Measurements from ENCODE around the gene ARID4B. TPM values are rescaled to one million over a fixed set of nuclear protein-coding genes. Genes with fewer than 3 reads are reported as not detected.
A peak's percentile ranks its signal among the peaks of the same experiment; 100 is the strongest.

ARID4B gene
- total and polyA plus RNA-seq, 11 donors, result 12.4 to 20.4 (median 15.3) TPM

GRCh38 chr1:235277709-235278108 lies 50.3 kb downstream of the ARID4B start:
- H3K27me3 ChIP-seq, result no peaks in the 10 kb centered on the region
- TF ChIP-seq CTCF (IDR thresholded peaks at IDR 0.05) (no peak), POLR2A (IDR thresholded peaks at IDR 0.05) (no peak)
- H3K4me1 ChIP-seq, result peaks cover 0 to 43% (median 19%) of the 10 kb centered on the region in 12 donors
- DNase-seq (no peak), ATAC-seq (no peak)
- no peaks in the 10 kb centered on the region for H3K36me3 ChIP-seq
- H3K9me3 ChIP-seq, result no peaks in the 10 kb centered on the region
- H3K27ac ChIP-seq, result no peak overlapping the region
- intact Hi-C loops (cut with DNase I), result no loop called here
- no peak overlapping the region for H3K4me3 ChIP-seq

GRCh38 chr1:235275836-235276235 lies 52.1 kb downstream of the ARID4B start:
- TF ChIP-seq POLR2A (IDR thresholded peaks at IDR 0.05), result no peak
- no peaks in the 10 kb centered on the region for H3K27me3 ChIP-seq
- no peaks in the 10 kb centered on the region for H3K36me3 ChIP-seq
- intact Hi-C loops (cut with DNase I), result no loop called here
- DNase-seq (no peak), ATAC-seq (no peak)
- 92 to 95% (median 94%) methylated on average over 6 of the region's 6 CpGs for WGBS, 4 donors
- H3K4me3 ChIP-seq, result no peak overlapping the region
- no peaks in the 10 kb centered on the region for H3K9me3 ChIP-seq
- no peak overlapping the region for H3K27ac ChIP-seq
- peaks cover 0 to 48% (median 17%) of the 10 kb centered on the region in 12 donors for H3K4me1 ChIP-seq

- H3K4me1 ChIP-seq, result peaks cover 0 to 50% (median 21%) of the 10 kb centered on the region in 12 donors
- H3K27ac ChIP-seq, result peak overlapping the region in 1 of 12 donors; percentile 1
- H3K4me3 ChIP-seq, result no peak overlapping the region
- 67 to 79% (median 70%) methylated on average over 3 of the region's 3 CpGs for WGBS, 4 donors
- H3K27me3 ChIP-seq, result no peaks in the 10 kb centered on the region
- DNase-seq, result no peak
- no peak for TF ChIP-seq CTCF (IDR thresholded peaks at IDR 0.05)
- no peak for TF ChIP-seq POLR2A (IDR thresholded peaks at IDR 0.05)
- ATAC-seq, result peak in 2 of 4 donors; percentile 9 to 36
- no peaks in the 10 kb centered on the region for H3K9me3 ChIP-seq
- H3K36me3 ChIP-seq, result no peaks in the 10 kb centered on the region
- intact Hi-C loops (cut with DNase I), result no loop called here
Observed at GRCh38 chr1:235275223-235275622, 52.8 kb downstream of the ARID4B start.

- peaks cover 0 to 44% (median 14%) of the 10 kb centered on the region in 12 donors for H3K4me1 ChIP-seq
- intact Hi-C loops (cut with DNase I), result loop anchor here in 1 of 10 donors (5.0 kb wide), 1 partner anchor 54 kb away; the partner anchor contains the start of genes ARID4B and GGPS1
Observed at GRCh38 chr1:235272851-235273250, 55.1 kb downstream of the ARID4B start.

More at GRCh38 chr1:235272851-235273250, 55.1 kb downstream of the ARID4B start:
- no peaks in the 10 kb centered on the region for H3K36me3 ChIP-seq
- no peaks in the 10 kb centered on the region for H3K27me3 ChIP-seq
- no peak for ATAC-seq
- WGBS, 4 donors, result 78 to 87% (median 83%) methylated on average over 4 of the region's 4 CpGs
- no peaks in the 10 kb centered on the region for H3K9me3 ChIP-seq
- no peak for DNase-seq
- no peak overlapping the region for H3K27ac ChIP-seq
- no peak overlapping the region for H3K4me3 ChIP-seq
- TF ChIP-seq CTCF (IDR thresholded peaks at IDR 0.05) (no peak), POLR2A (IDR thresholded peaks at IDR 0.05) (no peak)

All from heart left ventricle (tissue), 16 donors.